GM10248 (cell line): ENCODE results near the gene HOXA3.

Experiments
- CTCF ChIA-PET: fragments of 300-600 bp; sonication (Branson Sonifier 250); formaldehyde crosslinking; extraction: SDS; loops from one replicate; lab custom pipeline; 2021; ENCODE audit warnings: antibody characterized with exemption; lab: Yijun Ruan, JAX
- POLR2A ChIA-PET: fragments of 350-650 bp; sonication (Branson Sonifier 250); formaldehyde crosslinking; extraction: SDS; loops from one replicate; lab custom pipeline; 2020; ENCODE audit warnings: antibody characterized with exemption; lab: Yijun Ruan, JAX
- DNase-seq: peaks from one replicate; pipeline ENCODE4 v3.0.0; 2012; ENCODE audit errors: extremely low spot score
- TF ChIP-seq, protein P1 (sequence below): IDR thresholded peaks from 2 replicates; pipeline ENCODE4 v1.5.1; 2012; ENCODE audit warnings: mild to moderate bottlenecking, low read depth; ENCODE audit errors: extremely low read depth, missing control alignments, control extremely low read depth

Gene HOXA3

DNA sequence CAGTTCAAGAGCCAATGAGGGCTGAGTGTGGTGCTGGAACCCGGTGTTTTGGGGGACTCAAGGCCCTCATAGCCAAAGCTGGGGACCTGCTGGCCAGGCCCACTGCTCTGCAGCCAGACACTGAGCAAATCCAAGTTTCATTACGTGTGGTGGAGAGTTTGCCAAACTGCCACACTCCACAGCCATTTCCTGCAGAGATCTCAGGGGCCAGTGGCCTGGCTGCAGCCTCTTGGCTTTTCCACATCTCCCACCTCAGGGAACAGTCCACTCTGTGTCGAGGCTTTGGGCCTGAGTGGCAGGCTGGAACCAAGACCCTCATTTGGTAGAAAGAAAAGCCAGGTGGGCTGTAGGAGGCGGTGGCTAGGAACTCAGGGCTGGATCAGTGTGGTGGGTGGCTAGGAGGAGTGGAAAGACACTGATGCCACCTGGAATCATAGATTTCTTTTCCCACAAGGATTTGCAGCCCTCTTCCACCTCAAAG, 29.5 kb upstream of the HOXA3 start:
- TF ChIP-seq, protein P1, sequence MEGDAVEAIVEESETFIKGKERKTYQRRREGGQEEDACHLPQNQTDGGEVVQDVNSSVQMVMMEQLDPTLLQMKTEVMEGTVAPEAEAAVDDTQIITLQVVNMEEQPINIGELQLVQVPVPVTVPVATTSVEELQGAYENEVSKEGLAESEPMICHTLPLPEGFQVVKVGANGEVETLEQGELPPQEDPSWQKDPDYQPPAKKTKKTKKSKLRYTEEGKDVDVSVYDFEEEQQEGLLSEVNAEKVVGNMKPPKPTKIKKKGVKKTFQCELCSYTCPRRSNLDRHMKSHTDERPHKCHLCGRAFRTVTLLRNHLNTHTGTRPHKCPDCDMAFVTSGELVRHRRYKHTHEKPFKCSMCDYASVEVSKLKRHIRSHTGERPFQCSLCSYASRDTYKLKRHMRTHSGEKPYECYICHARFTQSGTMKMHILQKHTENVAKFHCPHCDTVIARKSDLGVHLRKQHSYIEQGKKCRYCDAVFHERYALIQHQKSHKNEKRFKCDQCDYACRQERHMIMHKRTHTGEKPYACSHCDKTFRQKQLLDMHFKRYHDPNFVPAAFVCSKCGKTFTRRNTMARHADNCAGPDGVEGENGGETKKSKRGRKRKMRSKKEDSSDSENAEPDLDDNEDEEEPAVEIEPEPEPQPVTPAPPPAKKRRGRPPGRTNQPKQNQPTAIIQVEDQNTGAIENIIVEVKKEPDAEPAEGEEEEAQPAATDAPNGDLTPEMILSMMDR, result no peak
- no peak for DNase-seq
- ChIA-PET CTCF (interaction anchor here (1.2 to 1.7 kb wide), 2 partner anchors 14 to 23 kb away, joined by 4 to 5 read pairs; no protein-coding TSS in a partner anchor), POLR2A (no interaction called here)

DNA sequence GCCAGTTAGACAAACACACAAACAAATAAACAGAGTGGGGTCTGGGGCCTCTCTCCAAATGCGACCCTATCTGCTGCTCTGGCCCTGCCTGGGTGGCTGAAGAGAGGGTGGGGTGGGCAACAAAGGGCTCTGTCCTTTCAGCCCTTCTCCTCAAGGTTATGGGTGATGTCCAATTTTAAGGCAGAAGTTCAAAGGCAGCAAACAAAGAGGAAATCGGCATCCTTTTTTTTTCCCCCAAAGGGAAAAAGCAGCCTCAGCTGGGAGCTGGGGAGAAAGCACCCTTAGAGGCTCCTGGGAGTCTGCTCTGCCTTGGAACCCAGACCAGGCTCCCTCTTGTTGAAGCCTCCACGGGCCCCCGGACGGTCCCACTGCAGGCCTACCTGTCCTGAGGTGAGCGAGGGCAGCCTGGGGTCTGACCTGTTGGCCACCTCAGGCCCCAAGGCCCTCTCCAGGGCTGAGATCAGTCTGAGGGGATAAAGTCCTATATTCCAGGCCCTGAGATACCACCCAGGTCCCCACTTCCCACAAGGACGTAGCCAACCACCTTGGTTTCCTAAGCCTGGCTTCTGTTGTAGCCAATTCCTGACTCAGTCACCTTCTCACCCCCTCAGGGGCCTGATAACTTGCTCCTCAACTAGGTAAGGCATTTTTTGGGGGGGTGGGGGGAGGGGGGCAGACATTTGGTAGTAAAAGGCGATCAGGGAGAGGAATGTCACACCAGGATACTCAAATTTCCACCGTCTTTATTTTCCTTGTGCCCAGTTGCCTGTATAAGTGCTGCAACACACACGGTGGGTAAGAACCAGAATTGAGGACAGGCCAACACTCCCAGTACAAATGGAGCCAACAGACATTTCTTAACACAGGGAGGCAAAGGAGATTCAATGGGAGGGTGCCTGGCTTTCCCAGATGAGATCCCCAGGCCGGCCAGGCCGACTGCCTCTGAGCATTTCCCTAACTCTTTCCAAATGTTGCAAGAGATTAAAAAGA, 28.3 kb upstream of the HOXA3 start:
- ChIA-PET CTCF (interaction anchor here (1.0 to 2.6 kb wide), 10 partner anchors 9 to 808 kb away, joined by 3 to 11 read pairs (median 4); no protein-coding TSS in a partner anchor), POLR2A (no interaction called here)
- TF ChIP-seq, protein P1, result no peak
- no peak for DNase-seq

DNA sequence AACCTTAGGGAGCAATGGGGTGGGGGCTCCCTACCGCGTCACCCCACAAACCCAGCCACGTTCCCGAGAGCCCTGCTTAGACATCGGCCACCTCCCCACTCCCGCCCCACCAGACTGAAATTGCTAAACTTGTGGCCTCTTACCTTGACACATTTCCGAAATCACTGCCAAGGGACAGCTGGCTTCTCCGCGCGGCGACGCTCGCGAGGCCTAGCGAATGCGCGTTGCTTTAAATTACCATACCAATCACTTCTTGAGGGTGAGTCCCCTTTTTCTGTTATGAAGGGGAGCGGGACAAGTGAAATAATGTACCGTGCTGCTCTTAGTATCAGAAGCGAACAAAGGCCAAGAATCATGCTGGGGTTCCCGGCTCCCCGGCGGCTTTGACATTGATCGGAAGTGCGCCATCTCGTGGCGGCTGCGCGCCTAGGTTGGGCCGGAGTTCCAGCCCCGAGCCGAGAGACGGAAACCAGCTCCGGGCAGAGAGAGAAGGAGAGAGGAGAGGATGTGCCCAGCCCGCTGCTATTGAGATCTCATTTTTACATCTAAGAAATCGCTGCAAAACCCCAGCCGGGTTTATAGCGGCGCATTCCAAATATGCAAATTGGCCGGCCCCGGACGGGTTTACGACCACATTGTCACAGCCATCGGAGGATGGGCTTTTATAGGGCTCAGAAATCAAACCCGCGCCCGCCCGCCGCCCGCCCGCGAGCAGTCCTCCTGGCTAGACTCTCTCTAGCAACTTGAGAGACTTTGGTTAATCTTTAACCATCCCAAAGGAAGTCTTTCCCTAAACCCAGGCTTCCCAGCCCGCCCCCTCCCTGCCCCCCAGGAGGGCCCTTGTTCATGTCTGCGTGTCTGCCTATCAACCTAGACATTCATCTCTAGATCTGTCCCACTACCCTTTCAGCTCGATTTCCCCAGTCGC, 27.4 kb upstream of the HOXA3 start:
- CTCF ChIA-PET, result interaction anchor here (1.0 to 3.4 kb wide), 10 partner anchors 10 to 807 kb away, joined by 3 to 15 read pairs (median 4); no protein-coding TSS in a partner anchor
- TF ChIP-seq, protein P1, result peak; percentile 66
- POLR2A ChIA-PET, result no interaction called here
- DNase-seq, result peak; percentile 76

DNA sequence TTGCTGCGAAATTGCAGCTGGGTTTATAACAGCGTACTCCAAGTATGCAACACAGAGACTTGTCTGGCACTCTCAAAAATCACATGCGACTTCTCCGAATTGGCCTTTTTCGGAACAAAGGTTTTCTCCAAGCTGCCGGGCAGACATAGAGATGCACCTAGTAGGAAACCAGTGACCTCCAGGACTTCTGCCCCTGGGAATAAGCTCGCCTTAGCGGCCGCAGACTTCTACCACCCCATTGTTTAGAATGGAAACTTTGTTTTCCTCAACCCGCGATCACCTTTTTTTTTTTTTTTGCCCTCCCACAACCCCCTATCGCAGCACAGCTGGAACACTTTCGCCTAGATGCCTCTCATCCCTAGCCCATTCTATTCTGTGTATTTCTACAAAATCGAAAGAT, 26.6 kb upstream of the HOXA3 start:
- ChIA-PET POLR2A (no interaction called here), CTCF (interaction anchor here (0.7 to 3.4 kb wide), 10 partner anchors 11 to 1923 kb away, joined by 3 to 15 read pairs (median 4); no protein-coding TSS in a partner anchor)

DNA sequence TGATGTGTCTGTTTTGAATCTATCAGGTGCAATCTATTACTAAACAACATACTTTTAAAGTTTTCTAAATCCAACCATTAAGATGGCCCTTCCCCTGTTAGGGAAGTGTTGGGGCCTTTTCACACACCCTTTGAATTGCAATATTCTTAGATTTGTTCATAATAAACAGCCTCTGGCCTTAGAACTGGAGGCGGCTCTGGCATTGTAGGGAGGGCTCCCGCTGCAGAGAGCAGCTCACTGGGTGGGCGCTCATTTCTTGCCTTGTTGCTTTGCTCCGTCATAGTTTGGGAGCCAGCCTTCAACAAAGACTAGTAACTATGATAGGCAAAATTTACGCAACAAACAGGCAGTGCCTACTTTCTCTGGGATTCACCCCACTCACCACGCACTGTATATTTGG, 26.0 kb upstream of the HOXA3 start:
- no peak for DNase-seq
- TF ChIP-seq, protein P1, result no peak
- CTCF ChIA-PET, result interaction anchor here (0.7 to 3.4 kb wide), 4 partner anchors 17 to 1923 kb away, joined by 3 to 15 read pairs (median 8); no protein-coding TSS in a partner anchor
- POLR2A ChIA-PET, result no interaction called here

More for the DNA sequence above, 26.6 kb upstream of the HOXA3 start:
- no peak for DNase-seq
- TF ChIP-seq, protein P1, result no peak
